Left forelimb (tissue), 1 donor: ENCODE results near the gene MAP7.

Experiments
- DNase-seq: peaks from one replicate; pipeline ENCODE4 v3.0.0-alpha.2; 2018; ENCODE audit warnings: low spot score

Gene MAP7

DNA sequence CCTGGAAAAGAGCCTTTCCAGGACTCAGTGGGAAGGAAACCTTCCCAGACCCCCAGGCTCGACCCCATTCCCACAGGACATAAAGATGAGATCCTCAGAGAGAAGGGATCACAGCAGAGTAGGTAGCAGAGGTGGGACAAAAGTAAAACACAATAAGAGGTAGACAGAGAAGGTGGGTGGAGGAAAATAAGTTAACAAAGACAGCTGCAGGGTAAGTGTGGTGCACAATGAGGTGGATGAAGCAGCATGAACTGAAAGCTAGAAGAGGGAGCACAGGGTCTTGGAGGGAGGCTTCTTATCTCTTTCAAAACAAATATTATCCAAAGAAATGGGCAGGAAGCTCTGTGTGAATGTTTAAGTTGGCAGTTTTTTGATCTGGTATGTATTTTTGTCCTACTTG, 14.0 kb upstream of the MAP7 start:
- DNase-seq: no peak

DNA sequence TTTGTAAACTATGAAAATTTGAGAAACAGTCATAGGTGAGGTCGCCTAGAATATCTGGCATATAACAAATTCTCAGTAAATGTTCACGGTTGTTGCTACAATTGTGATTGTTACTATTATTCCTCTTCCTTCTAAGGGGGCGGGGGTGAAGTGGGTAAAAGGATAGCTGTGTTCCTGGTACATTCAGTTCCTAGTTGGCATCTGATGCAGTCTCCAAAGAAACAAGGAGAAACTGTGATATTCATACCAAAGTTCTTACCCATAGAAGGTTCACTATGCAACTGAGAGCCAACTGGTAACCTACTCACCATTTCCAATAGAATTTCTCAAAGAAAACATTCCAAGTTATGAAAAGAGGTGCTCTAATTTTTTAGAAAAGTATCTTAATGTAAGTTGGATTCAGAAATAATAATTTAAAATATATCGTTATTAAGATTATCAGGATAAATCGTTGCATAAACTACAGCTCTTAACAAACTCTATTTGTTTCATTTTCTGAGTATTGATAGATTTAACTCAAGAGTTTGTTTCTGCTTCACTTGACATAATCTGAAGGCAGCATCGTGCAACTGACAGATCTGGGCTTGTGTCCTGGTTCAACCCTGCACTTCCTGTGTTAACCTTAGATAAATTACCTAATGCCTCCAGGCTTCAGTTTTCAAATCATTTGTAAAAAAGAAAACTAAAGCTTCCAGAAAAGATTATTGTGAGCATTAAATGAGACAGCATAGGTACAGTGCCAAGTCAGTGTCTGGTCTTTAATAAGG, 13.3 kb upstream of the MAP7 start:
- no peak for DNase-seq

DNA sequence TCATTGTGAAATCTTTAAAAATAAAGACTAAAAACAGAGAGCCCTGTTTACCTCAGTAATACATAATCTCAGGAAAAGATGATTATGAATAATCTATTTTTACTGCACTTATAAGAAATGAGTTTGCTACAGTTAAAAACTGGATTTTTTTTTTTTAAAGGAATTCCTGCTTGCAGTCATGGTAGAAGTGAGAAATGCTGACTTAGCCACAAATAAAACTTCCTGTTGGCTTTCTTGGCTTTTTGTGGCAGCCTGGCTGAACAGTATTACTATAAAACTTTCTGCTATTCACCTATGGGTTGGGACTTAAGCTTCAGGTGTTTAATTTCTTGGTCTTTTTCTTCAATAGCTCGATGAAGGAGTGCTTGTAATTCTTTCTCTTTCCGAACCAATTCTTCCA, 12.0 kb upstream of the MAP7 start:
- DNase-seq: no peak

DNA sequence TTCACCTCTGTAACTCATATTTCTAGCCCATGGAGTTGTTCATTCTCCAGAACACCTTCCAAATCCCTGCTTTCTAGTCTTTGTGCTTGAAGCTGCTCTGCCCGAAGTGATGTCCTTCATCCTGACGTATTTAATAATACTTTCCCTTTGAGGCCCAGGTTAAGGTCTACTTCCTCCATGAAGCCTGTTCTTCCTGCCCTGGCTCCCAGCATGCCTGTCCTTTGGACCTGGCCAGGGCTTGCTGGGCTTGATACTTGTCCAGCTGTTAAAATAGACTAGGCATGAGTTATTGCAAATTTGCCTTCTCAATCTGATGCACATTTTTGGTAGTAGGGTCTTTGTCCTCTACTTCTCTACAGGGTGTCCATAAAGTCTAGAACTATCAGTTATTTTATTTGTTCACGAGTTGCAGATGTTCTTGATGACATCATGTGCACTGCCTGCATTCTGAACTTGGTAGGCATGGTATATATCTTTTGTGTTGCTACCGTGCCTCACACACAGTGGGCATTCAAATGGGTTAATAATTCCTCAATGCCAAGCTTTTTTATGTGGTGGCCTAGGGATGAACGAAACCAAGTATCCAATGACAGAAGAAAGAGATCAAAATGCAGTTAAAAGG, 3.1 kb upstream of the MAP7 start:
- no peak for DNase-seq

DNA sequence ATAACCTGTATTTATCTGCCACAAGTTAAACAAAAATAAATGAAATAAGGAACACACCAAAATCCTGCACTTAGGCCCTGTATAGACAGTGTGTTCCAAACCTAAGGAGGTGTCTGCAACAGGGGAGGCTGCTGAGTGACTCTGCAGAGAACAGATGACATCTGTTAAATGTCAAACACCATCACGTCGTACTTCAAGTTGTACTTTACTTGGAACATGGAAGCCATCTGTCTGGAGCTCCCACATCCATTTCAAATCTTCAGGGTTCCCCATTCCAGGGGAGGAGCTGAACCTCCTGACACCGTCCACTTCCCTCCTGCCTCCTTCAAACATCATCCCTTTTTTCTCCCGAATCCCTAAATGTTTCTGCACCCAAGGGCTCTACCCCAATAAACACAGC, 1.8 kb upstream of the MAP7 start:
- no peak for DNase-seq

DNA sequence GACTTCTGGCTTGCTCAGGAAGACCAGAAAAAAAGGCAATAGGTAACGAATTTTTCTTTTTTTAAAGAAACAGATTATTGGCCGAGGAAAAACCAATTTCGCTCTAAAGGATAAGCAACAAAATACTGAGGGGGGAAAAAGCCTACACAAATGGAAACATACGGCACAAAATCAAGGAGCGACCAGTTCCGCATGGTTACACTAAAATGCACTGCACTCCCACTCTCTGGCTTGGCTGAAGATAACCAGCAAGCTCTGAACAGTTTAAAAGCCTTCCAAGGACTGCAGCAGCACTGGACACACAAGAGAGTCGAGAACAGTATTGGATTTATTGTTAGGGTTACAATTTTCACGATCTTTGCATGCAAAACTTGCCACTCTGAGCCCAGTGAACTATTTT, 881 bp upstream of the MAP7 start:
- DNase-seq: no peak

DNA sequence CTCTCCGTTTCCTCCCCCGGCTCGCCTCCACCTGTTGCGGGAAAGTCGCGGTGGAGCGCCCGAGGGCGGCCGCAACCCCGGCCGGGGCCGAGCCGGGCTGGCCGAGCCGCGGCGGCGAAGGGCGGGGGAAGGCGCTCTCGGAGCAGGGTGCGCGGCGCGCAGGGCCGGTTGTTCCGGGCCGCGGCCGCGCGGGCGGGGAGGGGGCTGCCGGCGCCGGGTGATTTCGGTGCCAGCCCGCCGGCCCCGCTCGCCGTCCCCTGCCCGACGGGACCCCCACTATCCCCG, 235 bp downstream of the MAP7 start:
- no peak for DNase-seq

DNA sequence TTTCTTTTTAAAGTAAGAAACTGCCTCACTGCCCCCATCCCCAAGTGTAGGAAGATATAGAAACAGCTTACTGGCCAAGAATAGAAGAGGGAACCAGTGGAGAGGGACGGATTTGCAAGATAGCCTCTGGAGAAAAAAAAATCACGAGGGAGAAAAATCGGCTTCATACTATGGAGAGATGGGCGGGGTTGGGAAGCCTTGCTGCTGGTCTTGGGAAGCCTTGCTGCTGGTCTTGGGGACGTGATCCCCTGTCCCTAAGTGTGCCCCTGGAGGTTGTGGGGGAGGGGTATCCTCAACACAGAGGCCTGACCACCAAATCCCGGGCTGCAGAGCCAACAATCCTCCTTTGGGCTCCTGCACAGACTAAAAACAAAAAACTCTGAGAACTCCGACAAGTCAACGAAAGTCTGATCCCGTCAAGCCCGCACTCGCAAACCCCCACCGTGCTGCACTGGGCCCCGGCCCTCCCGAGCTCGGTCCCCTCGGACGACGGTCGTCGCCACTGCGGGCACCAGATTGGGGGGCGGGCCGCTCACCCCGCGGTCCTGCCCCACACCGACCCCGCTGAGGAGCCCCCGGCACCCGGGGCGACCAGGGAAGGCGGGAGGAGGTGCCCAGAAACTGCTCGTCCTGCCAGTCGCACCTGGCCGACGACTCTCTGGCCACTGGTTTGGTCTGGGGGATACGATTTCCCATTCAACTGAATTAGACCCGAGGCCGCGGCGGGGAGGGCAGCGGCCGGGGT, 750 bp downstream of the MAP7 start:
- no peak for DNase-seq

DNA sequence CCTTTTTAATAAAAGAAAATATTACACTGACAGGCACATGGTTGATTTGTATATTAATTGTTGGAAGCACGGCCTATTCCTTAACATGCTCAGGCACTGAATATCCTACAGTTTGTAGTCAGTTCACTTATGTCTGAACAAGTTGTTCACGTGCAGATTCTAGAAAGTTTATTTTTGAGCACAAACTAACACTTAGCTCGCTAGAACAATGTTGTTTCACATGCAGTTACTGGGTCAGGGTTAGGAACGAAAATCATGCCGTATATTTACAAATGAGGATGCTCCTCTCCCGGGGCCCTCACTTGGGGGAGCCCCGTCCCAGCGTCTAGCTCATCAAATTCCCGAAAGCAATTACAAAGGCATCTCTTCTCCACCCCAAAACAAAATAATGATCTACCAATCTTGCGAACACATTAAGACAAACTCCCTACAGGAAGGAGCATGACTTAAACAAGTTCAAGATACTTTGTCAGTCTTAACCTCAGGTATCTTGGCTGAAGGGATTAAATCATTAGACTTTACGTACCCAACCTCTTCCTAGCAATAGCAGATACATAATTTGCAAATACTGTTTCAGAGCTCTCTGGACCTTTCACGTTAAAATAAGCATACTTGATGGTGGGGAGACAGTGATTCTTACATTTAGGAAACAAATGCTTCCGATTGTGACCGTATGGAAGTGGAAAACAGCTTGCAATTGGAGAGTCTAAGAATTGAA, 1.5 kb downstream of the MAP7 start:
- DNase-seq: no peak

DNA sequence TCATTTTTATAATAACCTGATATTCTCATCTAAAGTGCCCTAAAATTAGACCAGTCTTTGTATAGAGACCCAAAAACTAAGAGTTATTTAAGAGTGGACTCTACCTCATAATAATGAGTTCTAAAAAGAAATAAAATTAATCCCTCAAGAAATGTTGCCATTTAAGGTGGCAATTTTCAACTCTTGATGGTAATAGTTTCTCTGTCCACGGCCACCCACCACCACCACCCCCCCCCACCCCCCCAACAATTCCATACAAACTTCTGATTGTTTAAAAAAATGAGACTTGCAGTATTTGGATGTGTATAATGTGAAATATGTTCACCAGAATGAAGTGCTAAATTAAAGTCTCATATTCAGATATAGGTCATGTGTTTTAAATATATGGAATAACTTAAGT, 2.4 kb downstream of the MAP7 start:
- DNase-seq: no peak

DNA sequence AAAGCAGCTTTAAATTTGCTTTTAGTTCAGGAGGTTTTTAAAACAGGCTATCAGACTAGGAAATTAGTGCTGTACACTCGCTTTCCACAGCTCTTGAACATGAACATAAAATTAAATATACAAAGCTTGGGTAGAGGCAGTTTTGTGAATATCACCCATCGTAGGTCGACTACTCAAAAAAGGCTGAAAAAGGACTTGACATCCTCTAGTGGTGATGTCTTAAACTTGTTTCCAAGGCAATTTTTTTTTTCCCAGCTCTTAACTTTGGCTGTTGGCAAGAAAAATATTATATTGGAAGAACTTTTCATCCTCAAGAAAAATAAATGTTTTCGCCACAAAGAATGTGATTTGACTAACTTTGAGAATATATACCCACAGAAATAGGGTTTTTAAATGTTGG, 2.9 kb downstream of the MAP7 start:
- DNase-seq: no peak

DNA sequence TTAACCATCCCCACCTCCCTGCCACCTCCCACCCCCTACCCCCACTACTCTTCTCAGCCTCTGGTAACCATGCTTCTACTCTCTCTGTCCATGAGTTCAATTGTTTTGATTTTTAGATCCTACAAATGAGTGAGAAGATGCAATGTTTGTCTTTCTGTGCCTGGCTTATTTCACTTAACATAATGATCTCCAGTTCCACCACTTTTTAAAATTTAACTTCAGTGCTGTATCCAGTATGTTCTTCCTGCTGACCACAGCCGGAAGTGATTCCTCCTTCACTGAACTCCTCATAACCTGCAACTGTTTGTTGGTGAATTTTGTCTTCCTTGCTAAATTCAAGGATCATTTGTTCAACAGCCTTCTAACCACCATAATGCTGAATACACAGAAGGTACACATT, 3.9 kb downstream of the MAP7 start:
- no peak for DNase-seq

DNA sequence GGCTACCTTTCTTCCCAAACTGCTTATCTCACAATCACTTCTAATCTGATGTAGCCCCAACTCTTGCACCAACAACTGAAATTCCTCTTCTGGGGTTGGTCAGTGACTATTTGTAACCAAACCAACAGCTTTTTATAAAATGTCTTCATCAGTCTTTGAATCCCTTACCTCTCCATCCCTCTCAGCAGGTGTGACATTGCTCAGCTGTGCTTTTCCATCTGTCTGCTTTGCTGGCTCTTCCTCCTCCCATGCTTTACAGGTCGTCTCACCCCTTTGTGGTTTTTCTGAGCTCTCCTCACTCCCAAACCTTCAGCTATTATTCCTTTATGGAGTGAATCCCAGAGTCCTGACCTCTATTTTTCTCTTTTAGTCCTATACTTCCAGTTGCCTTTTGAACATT, 5.9 kb downstream of the MAP7 start:
- DNase-seq: no peak

DNA sequence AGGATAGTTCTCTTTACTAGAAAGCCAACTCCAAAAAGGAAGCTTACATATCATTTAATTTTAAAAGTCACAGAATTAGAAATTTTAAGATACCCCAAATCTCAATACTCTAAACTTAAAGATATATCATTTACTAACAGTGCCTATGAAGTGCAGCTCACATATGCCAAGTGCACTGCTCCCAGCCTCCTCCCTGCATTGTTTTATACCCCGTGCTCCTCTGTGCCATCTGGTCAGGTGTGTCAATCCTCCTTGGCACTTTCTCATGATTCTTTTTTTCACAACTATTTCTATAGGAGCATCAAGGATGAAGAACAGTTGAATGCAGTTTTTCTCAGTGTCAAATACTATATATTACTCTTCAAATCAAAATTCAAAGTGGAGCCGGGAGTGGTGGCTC, 8.8 kb downstream of the MAP7 start:
- no peak for DNase-seq

DNA sequence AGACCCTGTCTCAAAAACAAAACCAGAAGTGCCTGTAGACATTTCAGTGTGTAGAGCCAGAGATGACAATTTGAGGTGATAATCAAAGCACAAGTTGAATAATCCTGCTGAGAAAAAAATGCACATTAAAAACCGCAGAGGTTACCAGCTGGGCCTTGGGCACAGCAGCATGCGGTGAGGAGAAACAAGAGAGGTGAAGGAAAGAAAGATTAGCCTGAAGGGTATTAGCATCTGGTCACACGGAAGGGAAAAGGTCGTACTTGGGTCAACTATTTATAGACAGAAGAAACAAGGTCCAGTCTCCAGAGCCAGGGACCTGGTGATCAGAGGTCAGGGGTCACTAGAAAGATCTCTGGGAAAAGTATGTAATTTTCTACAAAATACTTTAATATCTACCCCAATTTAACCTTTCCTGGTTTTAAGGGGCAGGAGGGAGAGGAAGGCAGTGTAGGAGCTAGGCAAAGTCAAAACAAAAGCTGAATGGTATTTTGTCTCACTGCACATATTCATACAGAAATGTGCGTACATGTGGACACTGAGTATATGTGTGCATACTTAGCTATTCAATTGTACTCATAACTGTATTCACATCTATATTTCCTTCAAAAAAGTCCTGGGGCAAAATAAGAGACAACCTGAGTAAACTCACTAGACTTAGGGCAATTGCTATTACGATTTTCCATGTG, 10.1 kb downstream of the MAP7 start:
- no peak for DNase-seq

DNA sequence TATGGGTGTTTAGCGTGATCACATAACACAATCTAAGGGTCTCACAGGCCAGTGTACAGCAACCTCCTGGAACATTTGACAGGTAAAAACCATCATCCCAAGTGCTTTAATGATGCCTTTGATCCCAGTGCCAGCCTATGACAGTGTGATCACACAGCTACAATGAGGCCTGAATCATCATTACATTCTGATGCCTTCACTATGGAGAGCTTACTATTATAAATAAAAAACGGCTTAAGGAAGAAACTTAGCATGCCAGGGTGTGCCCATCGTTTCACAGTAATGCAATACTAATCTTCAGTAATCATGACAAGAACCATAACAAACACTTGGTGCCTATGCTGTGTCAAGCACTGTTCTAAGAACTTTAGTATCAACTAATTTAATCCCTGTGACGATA, 11.4 kb downstream of the MAP7 start:
- no peak for DNase-seq

DNA sequence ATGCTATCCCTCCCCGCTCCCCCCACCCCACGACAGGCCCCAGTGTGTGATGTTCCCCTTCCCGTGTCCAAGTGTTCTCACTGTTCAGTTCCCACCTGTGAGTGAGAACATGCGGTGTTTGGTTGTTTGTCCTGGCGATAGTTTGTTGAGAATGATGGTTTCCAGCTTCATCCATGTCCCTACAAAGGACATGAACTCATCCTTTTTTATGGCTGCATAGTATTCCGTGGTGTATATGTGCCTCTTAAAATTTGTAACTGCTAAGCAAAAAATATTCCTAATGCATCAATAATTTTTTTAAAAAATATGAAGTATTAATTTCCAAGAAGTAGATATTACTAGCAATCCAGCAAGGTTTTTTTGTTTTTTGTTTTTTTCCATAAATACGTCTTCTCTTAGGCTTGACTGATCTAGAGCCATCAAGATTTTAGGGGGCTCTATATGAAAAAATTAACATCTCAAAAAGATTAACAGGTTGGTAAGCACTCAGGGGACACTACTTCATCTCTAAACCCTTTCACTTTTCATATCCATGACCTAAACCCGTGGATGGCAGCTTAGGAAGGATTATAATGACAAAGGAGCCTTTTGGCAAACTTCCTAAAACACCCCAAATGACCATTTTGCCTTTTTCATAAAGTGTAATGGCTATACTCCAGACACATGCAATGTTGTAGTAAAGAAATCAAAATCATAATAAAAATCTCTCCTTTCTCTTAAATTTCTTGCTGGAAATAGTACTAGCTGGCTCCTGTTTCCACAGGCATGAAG, 14.2 kb downstream of the MAP7 start:
- DNase-seq: no peak

DNA sequence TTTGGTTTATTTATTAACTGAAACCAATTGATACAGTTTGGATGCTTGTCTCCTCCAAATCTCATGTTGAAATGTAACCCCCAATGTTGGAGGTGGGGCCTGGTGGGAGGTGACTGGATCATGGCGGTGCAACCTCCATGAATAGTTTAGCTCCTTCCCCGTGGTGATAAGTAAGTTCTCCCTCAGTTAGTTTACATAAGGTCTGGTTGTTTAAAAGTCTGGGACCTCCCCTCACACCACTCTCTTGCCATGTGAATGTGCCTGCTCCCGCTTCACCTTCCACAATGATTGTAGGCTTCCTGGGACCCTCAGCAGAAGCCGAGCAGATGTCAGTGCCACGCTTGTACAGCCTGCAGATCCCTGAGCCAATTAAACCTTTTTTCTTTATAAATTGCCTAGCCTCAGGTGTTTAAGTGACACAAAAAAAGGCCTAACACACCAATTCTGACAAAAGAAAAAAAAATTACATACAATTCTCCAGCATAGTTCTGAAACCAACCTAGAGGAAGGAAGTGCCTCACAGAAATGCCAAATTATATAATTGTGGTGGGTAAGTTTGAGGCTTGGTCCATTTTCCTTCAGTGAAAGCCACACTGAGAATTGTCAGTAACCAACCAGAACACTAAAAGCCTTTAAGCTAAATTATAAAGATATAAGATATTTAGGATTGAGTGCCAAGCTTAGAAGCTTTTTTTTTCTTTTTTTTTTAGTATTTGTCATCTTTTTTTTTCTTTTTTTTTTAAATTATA, 15.0 kb downstream of the MAP7 start:
- no peak for DNase-seq

DNA sequence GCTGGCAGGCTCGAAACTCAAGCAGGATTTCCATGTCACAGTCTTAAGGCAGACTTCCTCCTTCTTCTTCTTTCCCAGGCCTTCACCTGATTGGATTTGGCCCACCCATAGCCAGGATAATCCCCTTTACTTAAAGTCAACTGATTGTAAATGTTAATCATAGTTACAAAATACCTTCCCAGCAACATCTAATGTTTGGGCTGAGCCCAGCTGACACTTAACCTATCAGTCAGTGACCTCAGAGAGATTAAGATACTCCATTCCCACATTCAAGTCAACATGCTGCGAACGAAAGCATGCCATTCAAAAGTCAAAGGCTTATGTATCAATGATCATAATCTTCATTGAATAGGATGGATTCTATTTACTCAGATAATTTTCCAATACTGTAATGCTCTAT, 16.0 kb downstream of the MAP7 start:
- DNase-seq: no peak

DNA sequence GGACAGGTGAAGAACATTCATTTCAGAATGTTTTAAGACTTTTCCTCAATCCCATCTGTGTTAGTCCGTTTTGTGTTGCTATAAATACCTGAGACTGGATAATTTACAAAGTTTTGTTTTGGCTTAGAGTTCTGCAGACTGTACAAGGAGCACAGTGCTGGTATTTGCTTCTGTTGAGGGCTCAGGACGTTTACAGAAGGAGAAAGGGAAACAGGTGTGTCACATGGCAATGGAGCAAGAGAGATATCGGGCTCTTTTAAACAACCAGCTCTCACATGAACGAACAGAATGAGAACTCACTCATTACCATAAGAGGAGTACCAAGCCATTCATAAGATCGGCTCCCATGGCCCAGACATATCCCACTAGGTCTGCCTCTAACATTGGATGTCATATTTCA, 16.7 kb downstream of the MAP7 start:
- DNase-seq: no peak

DNA sequence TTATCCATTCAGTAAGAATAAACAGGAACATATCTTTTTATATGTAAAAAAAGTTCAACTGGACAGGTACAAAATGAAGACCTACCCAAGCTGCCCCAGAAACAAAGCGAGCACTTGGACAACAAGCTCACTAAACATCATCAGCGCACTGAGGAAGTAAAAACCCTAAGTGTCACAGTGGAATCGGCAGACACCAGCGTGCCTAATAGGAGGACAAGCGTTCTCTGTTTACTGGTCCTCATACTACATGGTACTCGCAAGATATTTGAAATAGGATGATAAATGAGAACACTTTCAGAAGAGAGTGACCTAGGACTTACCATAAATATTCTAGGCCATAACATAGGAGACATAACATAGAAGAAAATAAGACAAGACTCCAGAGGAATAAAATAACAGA, 18.2 kb downstream of the MAP7 start:
- no peak for DNase-seq
